Brain microvascular endothelial cell (primary cell): ENCODE data around the gene ERC1.

Source experiments
- DNase-seq: peaks from one replicate; pipeline ENCODE4 v3.0.0-alpha.2; 2020
- H3K27ac ChIP-seq: fragments of 250-450 bp; sonication (Bioruptor Pico); 2 replicates; pipeline ENCODE4 v1.5.1; 2020; ENCODE audit warnings: mild to moderate bottlenecking, moderate library complexity
- H3K27me3 ChIP-seq: fragments of 250-450 bp; sonication (Bioruptor Pico); replicated peaks from 2 replicates; pipeline ENCODE4 v1.5.1; 2020; ENCODE audit warnings: mild to moderate bottlenecking
- H3K36me3 ChIP-seq: fragments of 250-450 bp; sonication (Bioruptor Pico); replicated peaks from 2 replicates; pipeline ENCODE4 v1.5.1; 2020; ENCODE audit warnings: mild to moderate bottlenecking
- H3K4me3 ChIP-seq: 2 replicates; pipeline ENCODE4 v1.5.1; 2011; ENCODE audit warnings: low read depth, mild to moderate bottlenecking, control low read depth, low read length, moderate library complexity
- in situ Hi-C: cut with HindIII; loops from 2 replicates; pipeline ENCODE4 v1.10.0; 2017; ENCODE audit warnings: low sequenced_read_pairs, low pct_ligation_motif_present
- TF ChIP-seq, protein P1 (sequence below): IDR thresholded peaks from 2 replicates; pipeline ENCODE4 v1.5.1; 2011; ENCODE audit warnings: low read depth, mild to moderate bottlenecking, moderate library complexity, low read length, control low read depth, inconsistent platforms; ENCODE audit errors: missing control alignments

Gene ERC1

GRCh38 chr12:1157046-1157445, 166.0 kb downstream of the ERC1 start:
- in situ Hi-C loops, result no loop called here
- no peak overlapping the region for H3K27ac ChIP-seq
- DNase-seq, result no peak
- no peak overlapping the region for H3K4me3 ChIP-seq
- H3K27me3 ChIP-seq, result no peaks in the 10 kb centered on the region
- H3K36me3 ChIP-seq, result no peaks in the 10 kb centered on the region
- TF ChIP-seq, protein P1, sequence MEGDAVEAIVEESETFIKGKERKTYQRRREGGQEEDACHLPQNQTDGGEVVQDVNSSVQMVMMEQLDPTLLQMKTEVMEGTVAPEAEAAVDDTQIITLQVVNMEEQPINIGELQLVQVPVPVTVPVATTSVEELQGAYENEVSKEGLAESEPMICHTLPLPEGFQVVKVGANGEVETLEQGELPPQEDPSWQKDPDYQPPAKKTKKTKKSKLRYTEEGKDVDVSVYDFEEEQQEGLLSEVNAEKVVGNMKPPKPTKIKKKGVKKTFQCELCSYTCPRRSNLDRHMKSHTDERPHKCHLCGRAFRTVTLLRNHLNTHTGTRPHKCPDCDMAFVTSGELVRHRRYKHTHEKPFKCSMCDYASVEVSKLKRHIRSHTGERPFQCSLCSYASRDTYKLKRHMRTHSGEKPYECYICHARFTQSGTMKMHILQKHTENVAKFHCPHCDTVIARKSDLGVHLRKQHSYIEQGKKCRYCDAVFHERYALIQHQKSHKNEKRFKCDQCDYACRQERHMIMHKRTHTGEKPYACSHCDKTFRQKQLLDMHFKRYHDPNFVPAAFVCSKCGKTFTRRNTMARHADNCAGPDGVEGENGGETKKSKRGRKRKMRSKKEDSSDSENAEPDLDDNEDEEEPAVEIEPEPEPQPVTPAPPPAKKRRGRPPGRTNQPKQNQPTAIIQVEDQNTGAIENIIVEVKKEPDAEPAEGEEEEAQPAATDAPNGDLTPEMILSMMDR, result no peak

DNA sequence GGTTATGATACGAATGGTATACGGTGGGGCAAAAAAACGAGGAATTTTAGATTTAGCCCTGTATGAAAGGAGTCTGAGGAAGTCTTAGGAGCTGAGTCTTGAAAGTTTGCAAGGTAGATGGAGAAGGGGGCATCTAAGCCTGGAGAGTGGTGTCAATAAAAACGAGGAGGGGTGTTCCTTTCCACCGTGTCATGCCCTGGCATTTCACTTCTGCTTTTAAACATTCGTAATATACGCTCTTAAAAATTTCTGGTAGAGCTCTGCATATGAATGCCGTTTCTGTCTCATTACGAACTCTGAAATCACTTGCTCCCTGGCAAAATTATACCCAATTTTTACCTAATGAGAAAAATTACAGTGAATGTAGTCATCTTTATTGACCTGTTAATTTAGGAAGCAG, 170.2 kb downstream of the ERC1 start:
- no peak for DNase-seq
- Histone ChIP-seq H3K4me3 (no peak overlapping the region), H3K27me3 (no peaks in the 10 kb centered on the region), H3K36me3 (no peaks in the 10 kb centered on the region), H3K27ac (no peak overlapping the region)
- TF ChIP-seq, protein P1, result no peak
- in situ Hi-C loops, result no loop called here

GRCh38 chr12:1162081-1162760, 171.2 kb downstream of the ERC1 start:
- Histone ChIP-seq H3K27ac (no peak overlapping the region), H3K36me3 (no peaks in the 10 kb centered on the region), H3K27me3 (no peaks in the 10 kb centered on the region), H3K4me3 (no peak overlapping the region)
- DNase-seq, result no peak
- TF ChIP-seq, protein P1, result no peak
- in situ Hi-C loops, result no loop called here

DNA sequence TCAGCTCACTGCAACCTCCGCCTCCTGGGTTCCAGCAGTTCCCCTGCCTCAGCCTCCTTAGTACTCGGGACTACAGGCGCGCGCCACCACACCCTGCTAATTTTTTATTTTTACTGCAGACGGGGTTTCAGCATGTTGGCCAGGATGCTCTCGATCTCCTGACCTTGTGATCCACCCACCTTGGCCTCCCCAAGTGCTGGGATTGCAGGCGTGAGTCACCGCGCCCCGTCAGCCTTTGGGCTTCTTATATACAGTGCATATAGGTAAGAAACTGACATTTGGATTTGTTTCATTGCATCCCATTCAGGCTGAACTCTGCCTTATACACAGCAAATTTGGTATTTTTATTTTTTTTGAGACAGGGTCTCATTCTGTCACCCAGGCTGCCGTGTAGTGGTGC, 176.8 kb downstream of the ERC1 start:
- in situ Hi-C loops, result no loop called here
- Histone ChIP-seq H3K27ac (no peak overlapping the region), H3K4me3 (no peak overlapping the region), H3K36me3 (no peaks in the 10 kb centered on the region), H3K27me3 (no peaks in the 10 kb centered on the region)
- TF ChIP-seq, protein P1, result no peak
- no peak for DNase-seq

DNA sequence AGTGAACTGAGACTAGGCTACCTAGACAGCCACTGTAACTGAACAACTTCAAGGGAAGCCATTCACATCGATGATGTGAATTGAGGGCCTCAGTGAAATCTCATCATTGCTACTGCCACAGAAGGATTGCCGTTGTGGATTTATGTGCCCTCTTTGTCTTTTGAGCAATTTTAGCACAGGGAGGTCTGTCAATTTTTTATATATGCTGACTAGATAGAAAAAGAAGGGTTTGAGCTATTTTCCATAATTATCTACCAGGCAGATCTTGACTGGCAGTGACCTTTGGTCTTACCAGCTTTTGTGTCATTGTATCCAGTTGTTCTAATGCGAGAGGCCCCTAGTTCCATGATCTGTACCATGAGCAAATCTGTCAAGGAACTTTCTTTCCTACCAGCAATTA, 179.4 kb downstream of the ERC1 start:
- no peak overlapping the region for H3K27ac ChIP-seq
- TF ChIP-seq, protein P1, result no peak
- H3K27me3 ChIP-seq, result no peaks in the 10 kb centered on the region
- in situ Hi-C loops, result no loop called here
- no peak for DNase-seq
- H3K36me3 ChIP-seq, result no peaks in the 10 kb centered on the region
- no peak overlapping the region for H3K4me3 ChIP-seq
